Stimulated activated CD4-positive, alpha-beta T cell treated with anti-CD3 and anti-CD28 coated beads, Interleukin-15, amount 100 ng/mL, for 48 hours (primary cell): Measurements from ENCODE around the gene COL15A1.

Experiments
- DNase-seq, 2 donors: peaks; one replicate each; pipeline ENCODE4 v3.0.0-alpha.2; 2020; ENCODE audit warnings: low read depth in 2 of 2

Gene COL15A1

GRCh38 chr9:99108131-99108530 lies 164.4 kb downstream of the COL15A1 start:
- DNase-seq, result no peak

DNA sequence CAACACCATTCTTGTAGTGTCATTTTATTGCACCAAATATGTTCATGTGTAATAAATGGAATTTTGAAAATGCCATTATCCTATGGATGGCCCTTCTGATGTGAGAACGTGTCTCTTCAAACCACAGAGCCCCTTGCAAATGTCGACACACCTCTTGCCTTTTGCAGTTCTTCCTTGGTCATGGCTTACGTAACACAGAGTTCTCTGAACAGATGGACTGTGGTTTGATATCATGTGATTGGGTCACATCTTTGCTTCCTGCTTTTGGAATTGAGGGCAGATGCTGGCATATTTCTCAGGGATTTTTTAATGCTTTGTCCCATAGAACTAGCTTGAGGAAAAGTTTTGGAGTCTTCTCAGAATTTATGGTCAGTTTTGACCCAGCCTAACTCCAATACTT lies 165.8 kb downstream of the COL15A1 start:
- no peak for DNase-seq

DNA sequence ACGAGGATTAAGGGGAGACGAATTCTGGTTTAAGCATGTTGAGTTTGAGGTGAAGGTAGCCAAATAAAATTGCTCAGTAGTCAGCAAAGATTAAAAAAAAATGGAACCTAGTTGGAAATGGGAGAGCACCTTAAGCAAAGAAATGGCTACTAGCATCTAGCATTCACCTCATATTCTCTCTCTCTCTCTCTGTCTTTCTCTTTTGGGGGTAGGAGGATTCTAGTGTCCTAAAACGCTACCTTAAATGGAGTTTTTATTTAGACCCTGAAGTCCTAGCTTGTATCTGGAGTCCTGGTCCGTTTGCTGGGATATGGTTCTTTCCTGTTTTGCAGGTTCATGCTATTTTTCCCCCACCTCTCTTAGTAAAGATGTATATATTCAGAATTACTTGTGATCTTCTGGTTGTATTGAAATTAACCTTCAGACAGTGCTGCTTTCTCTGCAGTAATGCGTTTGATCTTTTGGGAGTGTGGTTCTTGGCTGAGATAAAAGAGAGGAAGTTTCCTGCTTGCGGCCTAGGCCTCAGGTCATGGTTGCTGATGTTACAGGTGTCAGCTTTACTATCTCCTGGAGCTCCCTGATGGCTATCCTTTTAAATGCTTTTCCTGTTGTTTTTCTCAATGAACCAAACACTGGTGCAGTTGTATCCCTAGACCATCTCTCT lies 169.2 kb downstream of the COL15A1 start:
- DNase-seq, result no peak

GRCh38 chr9:99113414-99114048 lies 169.8 kb downstream of the COL15A1 start:
- DNase-seq, result no peak

DNA sequence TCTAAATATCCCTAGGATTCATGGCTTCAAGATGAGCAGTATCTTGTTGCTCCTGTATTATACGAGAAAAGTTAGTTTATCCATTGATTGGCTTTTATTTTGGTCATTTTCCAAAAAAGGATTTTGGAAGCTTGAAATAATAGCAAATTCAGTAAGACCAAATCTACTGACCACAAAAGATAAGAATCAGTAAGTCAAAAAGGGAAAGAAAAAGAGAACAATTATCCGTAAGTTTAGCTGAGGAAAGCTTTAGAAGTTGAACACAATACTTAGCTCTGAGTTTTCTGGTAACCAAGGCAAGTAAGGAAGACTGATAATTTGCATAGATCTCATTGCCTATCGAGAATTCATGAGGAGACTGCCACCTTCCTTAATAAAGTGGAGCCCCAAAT lies 170.3 kb downstream of the COL15A1 start:
- DNase-seq, result no peak

- no peak for DNase-seq
These were observed 171.3 kb downstream of the COL15A1 start for GRCh38 chr9:99114846-99115500.

DNA sequence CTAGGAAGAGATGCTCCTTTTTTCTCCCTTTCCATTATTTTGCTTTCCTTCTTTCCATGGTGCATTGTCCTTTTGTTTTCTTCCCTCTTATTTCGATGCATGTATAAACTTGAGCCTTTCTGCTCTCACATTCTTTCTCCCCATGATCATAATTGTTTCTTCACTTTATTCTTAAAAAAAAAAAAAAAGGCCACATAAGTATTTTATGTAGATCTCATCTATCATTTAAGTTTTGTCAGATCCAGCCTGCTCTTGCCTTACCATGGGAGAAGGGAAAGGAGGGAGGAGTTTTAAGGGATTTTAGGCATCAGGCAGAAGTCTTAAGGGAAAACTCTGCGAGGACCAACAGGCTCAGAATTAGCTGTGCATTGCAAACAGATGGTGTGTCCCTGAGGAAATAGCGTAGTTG lies 172.3 kb downstream of the COL15A1 start:
- no peak for DNase-seq

- peak; percentile 26 to 42 for DNase-seq
These were observed 175.2 kb downstream of the COL15A1 start for GRCh38 chr9:99118782-99119466.

DNA sequence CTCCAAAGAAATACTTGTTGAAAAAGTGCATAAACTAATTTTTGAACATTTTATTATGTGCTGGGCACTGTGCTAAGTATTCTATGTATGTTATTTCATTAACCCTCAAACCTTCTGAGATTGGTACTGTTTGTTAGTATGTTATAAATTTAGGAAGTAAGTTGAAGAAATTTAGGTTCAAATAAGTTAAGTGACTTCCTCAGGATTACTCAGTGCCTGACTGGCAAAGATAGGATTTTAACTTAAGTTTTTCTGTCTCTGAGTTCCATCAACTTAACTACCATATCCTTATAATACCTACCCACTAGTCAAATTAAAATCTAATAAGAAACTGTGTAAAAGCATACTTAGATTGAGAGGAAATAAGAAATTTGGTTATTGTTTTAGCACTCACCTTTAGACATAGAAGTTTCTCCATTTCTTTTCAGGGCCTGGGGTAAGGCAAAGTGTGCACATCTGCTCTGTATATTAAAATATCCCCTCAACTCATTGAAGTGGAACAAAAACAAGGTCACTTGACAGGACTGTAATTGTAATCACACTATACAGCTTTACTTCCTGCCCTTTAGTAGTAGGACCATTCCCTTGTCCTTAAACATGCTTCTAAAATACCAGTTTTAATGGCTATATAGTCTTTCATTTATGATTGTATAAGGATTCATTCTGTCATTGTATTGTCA lies 176.4 kb downstream of the COL15A1 start:
- DNase-seq, result no peak
